Measurements from ENCODE around the gene ALG14.

DNA sequence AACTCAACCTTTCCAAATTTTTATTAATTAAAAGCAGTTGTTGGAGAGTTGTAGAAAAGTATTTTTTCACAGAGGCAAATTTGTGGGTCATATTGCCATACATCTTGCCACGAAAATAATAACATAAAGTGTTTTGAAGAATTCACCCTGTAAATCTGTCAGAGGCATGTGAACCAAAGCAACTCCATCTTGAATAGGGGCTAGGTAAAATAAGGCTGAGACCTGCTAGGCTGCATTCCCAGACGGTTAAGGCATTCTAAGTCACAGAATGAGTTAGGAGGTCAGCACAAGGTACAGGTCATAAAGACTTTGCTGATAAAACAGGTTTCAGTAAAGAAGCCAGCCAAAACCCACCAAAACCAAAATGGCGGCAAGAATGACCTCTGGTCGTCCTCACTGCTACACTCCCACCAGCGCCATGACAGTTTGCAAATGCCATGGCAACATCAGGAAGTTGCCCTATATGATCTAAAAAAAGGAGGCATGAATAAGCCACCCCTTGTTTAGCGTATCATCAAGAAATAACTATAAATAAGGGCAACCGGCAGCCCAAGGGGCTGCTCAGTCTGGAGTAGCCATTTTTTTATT is 141.4 kb downstream of the ALG14 start:
- TF ChIP-seq, protein P1, sequence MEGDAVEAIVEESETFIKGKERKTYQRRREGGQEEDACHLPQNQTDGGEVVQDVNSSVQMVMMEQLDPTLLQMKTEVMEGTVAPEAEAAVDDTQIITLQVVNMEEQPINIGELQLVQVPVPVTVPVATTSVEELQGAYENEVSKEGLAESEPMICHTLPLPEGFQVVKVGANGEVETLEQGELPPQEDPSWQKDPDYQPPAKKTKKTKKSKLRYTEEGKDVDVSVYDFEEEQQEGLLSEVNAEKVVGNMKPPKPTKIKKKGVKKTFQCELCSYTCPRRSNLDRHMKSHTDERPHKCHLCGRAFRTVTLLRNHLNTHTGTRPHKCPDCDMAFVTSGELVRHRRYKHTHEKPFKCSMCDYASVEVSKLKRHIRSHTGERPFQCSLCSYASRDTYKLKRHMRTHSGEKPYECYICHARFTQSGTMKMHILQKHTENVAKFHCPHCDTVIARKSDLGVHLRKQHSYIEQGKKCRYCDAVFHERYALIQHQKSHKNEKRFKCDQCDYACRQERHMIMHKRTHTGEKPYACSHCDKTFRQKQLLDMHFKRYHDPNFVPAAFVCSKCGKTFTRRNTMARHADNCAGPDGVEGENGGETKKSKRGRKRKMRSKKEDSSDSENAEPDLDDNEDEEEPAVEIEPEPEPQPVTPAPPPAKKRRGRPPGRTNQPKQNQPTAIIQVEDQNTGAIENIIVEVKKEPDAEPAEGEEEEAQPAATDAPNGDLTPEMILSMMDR (IDR thresholded peaks at IDR 0.05; ENCODE audit: borderline replicate concordance, extremely low read depth, low read length, poor library complexity, severe bottlenecking) = no peak
- no peak for TF ChIP-seq EZH2 (IDR thresholded peaks at IDR 0.05; ENCODE audit: borderline replicate concordance, low read depth, low read length, severe bottlenecking)

Measured in DND-41 (cell line).